ENCODE results near the gene RPN2. TPM values are rescaled to one million over a fixed set of nuclear protein-coding genes. Genes with fewer than 3 reads are reported as not detected.

Gene RPN2
- polyA plus RNA-seq, 1 donor from 2014 or later, result 151 TPM

DNA sequence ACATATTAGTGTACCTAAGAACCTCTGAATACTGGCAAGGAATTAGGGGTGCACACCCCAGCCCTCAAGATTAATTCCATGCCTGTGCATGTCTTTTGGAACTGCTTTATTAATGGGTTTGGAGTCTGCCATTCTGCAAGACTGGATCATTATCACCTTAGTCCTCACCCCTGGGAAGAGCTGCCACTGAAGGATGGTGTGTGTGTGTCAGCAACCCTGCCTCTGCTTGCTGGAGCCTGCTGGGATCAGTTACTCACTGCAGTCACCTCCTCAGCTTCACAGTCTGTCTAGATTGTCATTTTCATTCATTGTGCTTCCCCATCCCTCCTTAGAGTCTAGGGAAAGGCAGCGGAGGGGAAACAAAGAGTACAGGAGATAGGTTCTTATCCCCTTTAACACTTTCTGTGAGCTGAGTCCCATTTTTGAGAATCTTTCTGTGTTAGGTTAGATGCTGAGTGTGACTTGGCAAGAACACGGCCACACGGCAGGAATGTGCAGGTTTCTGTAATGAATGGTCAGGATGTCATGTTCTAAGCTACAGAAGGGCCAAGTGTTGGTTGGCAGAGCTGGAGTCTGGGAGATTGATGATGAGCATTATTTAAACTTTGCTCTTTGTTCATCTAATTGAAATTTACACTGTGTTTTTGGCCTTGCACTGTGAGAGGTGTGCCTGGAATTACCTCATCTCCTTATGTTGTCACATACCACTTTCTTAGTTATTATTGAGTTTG, 61.4 kb downstream of the RPN2 start:
- Histone ChIP-seq H3K27me3 (ENCODE audit: insufficient read depth, low read depth, low read length) (no peaks in the 10 kb centered on the region), H3K9ac (ENCODE audit: low read length) (peak overlapping the region; percentile 15), H3K36me3 (ENCODE audit: insufficient read depth, low read length) (peaks cover 15% of the 10 kb centered on the region), H3K9me2 (ENCODE audit: insufficient read depth, low read length) (no peaks in the 10 kb centered on the region), H3F3A (ENCODE audit: insufficient read depth, low read length, poor library complexity, severe bottlenecking) (no peaks in the 10 kb centered on the region), H4K20me1 (ENCODE audit: insufficient read depth) (no peaks in the 10 kb centered on the region), H3K79me2 (replicated peaks; ENCODE audit: insufficient read depth, low read length) (no peaks in the 10 kb centered on the region), H3K9me3 (ENCODE audit: low read length) (no peaks in the 10 kb centered on the region), H3K4me3 (ENCODE audit: low read length) (peak overlapping the region; percentile 13), H2AFZ (ENCODE audit: low read depth, low read length) (no peak overlapping the region), H3K4me2 (ENCODE audit: low read length) (peak overlapping the region; percentile 45), H3K27ac (ENCODE audit: low read length) (peak overlapping the region; percentile 53)
- TF ChIP-seq, protein P1, sequence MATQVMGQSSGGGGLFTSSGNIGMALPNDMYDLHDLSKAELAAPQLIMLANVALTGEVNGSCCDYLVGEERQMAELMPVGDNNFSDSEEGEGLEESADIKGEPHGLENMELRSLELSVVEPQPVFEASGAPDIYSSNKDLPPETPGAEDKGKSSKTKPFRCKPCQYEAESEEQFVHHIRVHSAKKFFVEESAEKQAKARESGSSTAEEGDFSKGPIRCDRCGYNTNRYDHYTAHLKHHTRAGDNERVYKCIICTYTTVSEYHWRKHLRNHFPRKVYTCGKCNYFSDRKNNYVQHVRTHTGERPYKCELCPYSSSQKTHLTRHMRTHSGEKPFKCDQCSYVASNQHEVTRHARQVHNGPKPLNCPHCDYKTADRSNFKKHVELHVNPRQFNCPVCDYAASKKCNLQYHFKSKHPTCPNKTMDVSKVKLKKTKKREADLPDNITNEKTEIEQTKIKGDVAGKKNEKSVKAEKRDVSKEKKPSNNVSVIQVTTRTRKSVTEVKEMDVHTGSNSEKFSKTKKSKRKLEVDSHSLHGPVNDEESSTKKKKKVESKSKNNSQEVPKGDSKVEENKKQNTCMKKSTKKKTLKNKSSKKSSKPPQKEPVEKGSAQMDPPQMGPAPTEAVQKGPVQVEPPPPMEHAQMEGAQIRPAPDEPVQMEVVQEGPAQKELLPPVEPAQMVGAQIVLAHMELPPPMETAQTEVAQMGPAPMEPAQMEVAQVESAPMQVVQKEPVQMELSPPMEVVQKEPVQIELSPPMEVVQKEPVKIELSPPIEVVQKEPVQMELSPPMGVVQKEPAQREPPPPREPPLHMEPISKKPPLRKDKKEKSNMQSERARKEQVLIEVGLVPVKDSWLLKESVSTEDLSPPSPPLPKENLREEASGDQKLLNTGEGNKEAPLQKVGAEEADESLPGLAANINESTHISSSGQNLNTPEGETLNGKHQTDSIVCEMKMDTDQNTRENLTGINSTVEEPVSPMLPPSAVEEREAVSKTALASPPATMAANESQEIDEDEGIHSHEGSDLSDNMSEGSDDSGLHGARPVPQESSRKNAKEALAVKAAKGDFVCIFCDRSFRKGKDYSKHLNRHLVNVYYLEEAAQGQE (IDR thresholded peaks at IDR 0.05; ENCODE audit: borderline replicate concordance), result peak; percentile 60
- TF ChIP-seq POLR2AphosphoS5 (IDR thresholded peaks at IDR 0.05) (peak; percentile 71), EP300 (conservative IDR thresholded peaks at IDR 0.05; ENCODE audit: poor library complexity, severe bottlenecking) (peak; percentile 44), MXI1 (conservative IDR thresholded peaks at IDR 0.05; ENCODE audit: poor library complexity, severe bottlenecking) (no peak), SMC3 (conservative IDR thresholded peaks at IDR 0.05; ENCODE audit: poor library complexity) (no peak)

DNA sequence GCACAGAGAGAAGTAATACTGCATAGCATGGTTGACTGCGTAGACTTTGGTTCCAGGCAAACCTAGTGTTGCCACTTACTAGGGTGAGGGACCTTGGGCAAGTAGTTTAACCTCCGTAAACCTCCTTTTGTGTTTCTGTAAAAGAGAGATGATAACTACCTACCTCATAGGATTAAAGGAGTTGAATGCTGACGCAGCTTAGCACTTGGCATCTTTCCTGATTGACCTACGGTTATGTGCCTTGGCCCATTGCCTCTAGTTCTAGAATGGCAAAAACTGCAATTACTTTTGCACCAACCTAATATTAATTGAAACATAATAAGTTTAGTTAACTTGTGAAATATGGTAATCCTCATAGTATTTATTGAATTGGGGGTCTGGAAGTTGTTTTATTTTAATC, 63.4 kb downstream of the RPN2 start:
- no peaks in the 10 kb centered on the region for H3F3A ChIP-seq (ENCODE audit: insufficient read depth, low read length, poor library complexity, severe bottlenecking)
- peaks cover 4% of the 10 kb centered on the region for H3K36me3 ChIP-seq (ENCODE audit: insufficient read depth, low read length)
- H3K27me3 ChIP-seq (ENCODE audit: insufficient read depth, low read depth, low read length), result no peaks in the 10 kb centered on the region
- H3K4me2 ChIP-seq (ENCODE audit: low read length), result no peak overlapping the region
- H3K9me3 ChIP-seq (ENCODE audit: low read length), result no peaks in the 10 kb centered on the region
- H4K20me1 ChIP-seq (ENCODE audit: insufficient read depth), result no peaks in the 10 kb centered on the region
- TF ChIP-seq MXI1 (conservative IDR thresholded peaks at IDR 0.05; ENCODE audit: poor library complexity, severe bottlenecking) (no peak), TAF1 (IDR thresholded peaks at IDR 0.05; ENCODE audit: low read depth) (no peak), EZH2 (IDR thresholded peaks at IDR 0.05; ENCODE audit: borderline replicate concordance, insufficient read depth, low read length, poor library complexity, severe bottlenecking) (no peak), EP300 (conservative IDR thresholded peaks at IDR 0.05; ENCODE audit: poor library complexity, severe bottlenecking) (no peak)
- TF ChIP-seq, protein P1 (IDR thresholded peaks at IDR 0.05; ENCODE audit: borderline replicate concordance), result no peak
- TF ChIP-seq, protein P2, sequence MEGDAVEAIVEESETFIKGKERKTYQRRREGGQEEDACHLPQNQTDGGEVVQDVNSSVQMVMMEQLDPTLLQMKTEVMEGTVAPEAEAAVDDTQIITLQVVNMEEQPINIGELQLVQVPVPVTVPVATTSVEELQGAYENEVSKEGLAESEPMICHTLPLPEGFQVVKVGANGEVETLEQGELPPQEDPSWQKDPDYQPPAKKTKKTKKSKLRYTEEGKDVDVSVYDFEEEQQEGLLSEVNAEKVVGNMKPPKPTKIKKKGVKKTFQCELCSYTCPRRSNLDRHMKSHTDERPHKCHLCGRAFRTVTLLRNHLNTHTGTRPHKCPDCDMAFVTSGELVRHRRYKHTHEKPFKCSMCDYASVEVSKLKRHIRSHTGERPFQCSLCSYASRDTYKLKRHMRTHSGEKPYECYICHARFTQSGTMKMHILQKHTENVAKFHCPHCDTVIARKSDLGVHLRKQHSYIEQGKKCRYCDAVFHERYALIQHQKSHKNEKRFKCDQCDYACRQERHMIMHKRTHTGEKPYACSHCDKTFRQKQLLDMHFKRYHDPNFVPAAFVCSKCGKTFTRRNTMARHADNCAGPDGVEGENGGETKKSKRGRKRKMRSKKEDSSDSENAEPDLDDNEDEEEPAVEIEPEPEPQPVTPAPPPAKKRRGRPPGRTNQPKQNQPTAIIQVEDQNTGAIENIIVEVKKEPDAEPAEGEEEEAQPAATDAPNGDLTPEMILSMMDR (IDR thresholded peaks at IDR 0.05; ENCODE audit: poor library complexity, severe bottlenecking), result no peak
- no peaks in the 10 kb centered on the region for H3K79me2 ChIP-seq (replicated peaks; ENCODE audit: insufficient read depth, low read length)
- no peak overlapping the region for H3K4me3 ChIP-seq (ENCODE audit: low read length)
- no peak overlapping the region for H3K9ac ChIP-seq (ENCODE audit: low read length)
- no peak overlapping the region for H2AFZ ChIP-seq (ENCODE audit: low read depth, low read length)
- no peak overlapping the region for H3K27ac ChIP-seq (ENCODE audit: low read length)
- H3K9me2 ChIP-seq (ENCODE audit: insufficient read depth, low read length), result no peaks in the 10 kb centered on the region

All from neural cell (in vitro differentiated cells).